Activated T-cell treated with anti-CD3 and anti-CD28 coated beads for 4 hours (primary cell): ENCODE data around the gene TAF3.

ENCODE experiments used
- DNase-seq: peaks from one replicate; pipeline ENCODE4 v3.0.0-alpha.2; 2020

Gene TAF3

DNA sequence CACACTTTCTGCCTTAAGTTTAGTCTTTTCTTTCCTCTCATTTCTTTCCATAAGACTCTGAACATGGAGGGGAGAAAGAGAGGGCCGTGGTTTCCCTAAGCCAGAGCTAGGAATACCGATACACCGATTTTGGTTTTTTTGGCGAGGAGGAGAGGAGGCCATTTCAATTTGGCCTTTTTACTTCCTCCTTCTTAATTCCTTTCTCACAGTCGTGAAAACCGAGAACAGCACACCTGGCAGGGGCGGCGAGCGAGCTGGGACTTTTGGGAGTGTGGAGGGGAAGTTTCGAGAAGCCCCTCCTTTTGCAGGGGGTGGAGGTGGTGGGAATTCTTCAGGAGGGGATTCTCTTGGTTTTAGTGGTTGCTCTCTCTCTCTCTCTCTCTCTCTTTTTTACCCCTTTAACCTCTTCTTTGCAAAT, 242.4 kb downstream of the TAF3 start:
- DNase-seq: no peak

DNA sequence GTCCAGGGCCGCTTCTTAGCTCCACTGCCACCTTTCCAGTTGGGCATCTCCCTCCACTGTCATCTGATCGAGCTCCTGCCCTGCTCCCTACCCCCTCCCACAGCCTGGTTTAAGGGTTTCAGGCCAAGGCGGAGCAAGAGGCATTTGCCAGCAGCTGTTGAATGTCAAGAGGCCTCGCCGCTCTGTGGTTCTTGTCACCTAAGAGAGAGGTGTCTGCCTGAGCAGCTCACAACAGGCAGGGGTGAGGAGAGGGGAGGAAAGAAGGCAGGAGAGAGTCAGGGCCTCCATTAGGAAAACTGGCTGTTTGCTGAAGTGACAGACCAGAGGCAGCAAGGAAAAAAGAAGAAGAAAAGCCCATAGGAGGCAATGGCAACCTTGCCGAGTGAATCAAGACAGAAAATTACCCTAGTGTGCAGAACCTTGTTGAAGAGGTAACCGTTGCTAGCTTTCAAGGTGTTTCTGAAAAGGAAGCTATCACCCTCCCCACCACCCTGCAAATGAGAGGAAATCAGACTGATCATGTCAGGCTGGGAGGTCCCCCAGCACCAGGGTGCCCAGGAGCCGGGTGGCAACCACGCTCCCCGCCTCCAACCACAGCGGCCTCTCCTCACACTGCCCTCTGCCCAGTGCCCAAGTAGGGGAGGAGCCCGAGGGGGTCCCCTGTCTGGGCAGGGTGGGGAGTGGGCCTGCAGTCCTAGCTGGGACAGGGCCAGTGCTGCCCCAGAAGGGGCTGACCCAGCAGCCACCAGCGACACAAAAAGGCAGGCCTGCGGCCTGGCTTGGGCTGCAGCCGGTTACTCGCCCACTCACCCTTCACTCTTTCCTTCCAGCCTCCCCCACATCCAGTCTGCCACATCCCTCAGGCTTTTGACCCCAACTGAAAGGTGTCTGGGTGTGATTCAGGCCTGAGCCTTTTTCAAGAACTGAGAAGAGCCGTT, 243.2 kb downstream of the TAF3 start:
- no peak for DNase-seq

DNA sequence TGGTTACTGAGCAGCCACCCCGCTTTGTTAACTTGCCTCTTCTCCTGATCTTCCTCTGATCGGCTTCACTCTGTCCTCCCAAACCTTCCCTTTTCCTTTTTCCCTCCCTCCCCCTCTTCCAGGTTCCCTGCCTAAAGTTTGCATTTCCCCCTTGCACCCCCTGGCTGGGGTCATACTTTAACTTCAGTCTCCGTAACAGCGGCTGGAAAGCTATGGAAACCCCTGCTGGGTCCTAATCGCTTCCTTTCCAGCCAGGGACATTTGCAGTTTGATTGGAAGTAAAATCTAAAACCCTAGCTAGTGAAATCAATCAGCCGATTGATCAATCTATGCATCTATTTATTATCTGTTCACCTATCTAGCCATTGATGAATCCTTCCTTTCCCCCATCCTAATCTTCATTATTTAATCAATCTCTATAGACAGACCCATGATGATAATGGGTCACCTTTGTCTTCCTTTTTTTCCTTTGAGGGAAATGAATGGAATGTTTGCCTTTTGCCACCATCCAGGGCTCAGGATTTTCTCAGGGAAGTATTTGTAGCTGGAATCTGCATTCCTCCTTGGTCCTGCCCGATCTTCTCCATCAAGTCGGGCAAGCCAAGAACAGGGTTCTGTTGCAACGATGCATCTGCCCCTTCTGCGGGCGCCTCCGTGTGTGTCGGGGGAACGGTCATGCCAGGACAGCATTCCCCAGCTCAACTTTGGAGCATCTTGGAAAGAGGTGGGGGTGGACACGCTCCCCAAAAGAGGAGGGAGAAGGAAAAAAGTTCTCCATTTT, 245.0 kb downstream of the TAF3 start:
- DNase-seq: no peak

DNA sequence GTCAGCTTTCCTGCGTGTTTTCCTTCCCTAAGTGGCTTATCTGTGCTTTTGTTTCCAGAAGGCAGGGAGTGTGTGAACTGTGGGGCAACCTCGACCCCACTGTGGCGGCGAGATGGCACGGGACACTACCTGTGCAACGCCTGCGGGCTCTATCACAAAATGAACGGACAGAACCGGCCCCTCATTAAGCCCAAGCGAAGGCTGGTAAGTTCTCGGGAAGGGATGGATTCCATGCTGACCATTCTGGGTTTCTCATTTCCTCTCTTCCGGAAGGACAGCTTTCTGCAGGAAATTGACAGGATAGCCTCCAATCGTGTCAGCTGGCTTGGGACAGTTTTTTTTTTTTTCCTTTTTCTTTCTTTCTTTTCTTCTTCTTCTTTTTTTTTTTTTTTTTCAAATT, 245.6 kb downstream of the TAF3 start:
- no peak for DNase-seq

DNA sequence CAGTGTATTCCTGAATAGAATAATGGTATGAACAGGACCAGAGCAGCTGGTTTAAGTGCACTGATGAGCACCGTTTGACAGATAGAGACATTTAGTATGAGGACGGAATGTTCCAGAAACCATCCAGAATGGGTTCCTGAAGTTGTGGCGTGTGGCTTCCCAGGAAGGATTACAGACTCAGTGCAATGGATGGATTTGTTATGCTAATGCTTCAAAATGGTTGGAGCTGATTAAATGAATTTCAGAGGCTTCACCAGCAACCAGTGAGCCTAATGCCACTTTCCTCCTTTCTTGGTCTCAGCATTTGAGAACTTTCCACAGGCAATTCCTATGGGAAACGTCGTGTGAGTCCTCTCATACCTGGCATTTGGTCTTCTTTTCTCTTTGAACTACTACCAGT, 246.1 kb downstream of the TAF3 start:
- DNase-seq: no peak

DNA sequence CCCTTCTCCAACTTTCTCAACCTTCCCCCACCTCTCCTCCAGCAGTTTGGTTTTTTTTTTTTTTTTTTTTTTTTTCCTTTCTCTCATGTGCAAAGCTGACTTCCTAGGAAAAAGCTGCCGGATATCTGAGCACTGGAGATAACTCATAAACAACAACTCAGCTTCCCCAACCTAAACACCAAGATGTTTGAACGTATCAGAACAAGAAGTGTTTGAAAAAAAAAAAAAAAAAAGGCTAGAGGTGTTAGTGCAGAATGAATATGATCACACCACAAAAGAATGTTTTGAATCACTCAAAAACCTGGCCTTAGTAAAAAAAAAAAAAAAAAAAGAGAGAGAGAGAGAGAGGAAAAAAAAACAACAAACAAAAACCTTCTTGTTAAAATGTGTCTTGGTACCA, 247.3 kb downstream of the TAF3 start:
- no peak for DNase-seq

DNA sequence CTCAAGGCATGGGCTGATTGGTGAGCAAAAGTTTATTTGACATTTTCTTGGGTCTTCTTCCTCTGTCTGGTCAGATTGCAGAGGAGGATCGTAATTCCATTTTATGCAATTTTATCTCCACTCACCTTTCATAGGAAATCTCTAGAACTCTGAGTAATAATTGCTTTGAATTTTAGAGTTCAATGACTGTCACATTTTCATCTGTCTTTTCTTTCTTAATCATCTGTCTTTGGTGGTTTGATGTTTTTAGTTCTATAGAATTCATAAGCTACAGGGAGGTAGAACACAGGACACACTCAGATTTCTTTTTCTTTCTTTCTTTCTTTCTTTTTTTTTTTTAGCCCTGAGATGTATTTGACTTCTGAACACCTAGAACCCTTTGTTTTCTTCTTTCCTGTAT, 247.8 kb downstream of the TAF3 start:
- no peak for DNase-seq
